Heart left ventricle (tissue), 16 donors: Measurements from ENCODE around the gene EXOC2. TPM values are rescaled to one million over a fixed set of nuclear protein-coding genes. Genes with fewer than 3 reads are reported as not detected.

ENCODE experiments used
- ATAC-seq, 4 donors: fragments of 200-7000 bp; cut with Tn5 transposase; one replicate each; pipeline ENCODE4 v1.9.1; 2020 to 2022; ENCODE audit warnings: moderate library complexity in 4 of 4, mild to moderate bottlenecking in 3 of 4, moderate number of reproducible peaks in 1 of 4
- DNase-seq, 5 donors: peaks; one replicate each; pipeline ENCODE4 v3.0.0-alpha.2; 2020
- H3K27ac ChIP-seq, 12 donors: fragments of 200-600 bp; sonication (generic) in 4 of 12; one replicate each; pipeline versions ENCODE4 v1.5.0 to v1.8.0; 2016 to 2022; ENCODE audit warnings: mild to moderate bottlenecking in 2 of 12
- H3K27me3 ChIP-seq, 9 donors: fragments of 200-600 bp; sonication (generic) in 2 of 9; one replicate each; pipeline versions ENCODE4 v1.5.1 to v1.8.0; 2016 to 2022; ENCODE audit warnings: mild to moderate bottlenecking in 3 of 9
- H3K36me3 ChIP-seq, 9 donors: fragments of 200-600 bp; sonication (generic) in 2 of 9; one replicate each; pipeline versions ENCODE4 v1.5.0 to v1.8.0; 2018 to 2022; ENCODE audit warnings: mild to moderate bottlenecking in 2 of 9
- H3K4me1 ChIP-seq, 12 donors: fragments of 200-600 bp; sonication (generic) in 4 of 12; one replicate each; pipeline versions ENCODE4 v1.5.0 to v1.8.0; 2016 to 2022; ENCODE audit warnings: mild to moderate bottlenecking in 3 of 12
- H3K4me3 ChIP-seq, 12 donors: fragments of 200-600 bp; sonication (generic) in 4 of 12; one replicate each; pipeline versions ENCODE4 v1.5.0 to v1.8.0; 2017 to 2022; ENCODE audit warnings: mild to moderate bottlenecking in 9 of 12, moderate library complexity in 4 of 12
- H3K9me3 ChIP-seq, 12 donors: fragments of 200-600 bp; sonication (generic) in 4 of 12; one replicate each; pipeline versions ENCODE4 v1.5.0 to v1.8.0; 2016 to 2022; ENCODE audit warnings: mild to moderate bottlenecking in 1 of 12
- CTCF ChIP-seq, 12 donors: fragments of 200-600 bp; sonication (generic) in 4 of 12; IDR thresholded peaks; one replicate each; pipeline versions ENCODE4 v1.5.0 to v1.8.0; 2018 to 2022; ENCODE audit warnings: antibody characterized with exemption in 12 of 12, mild to moderate bottlenecking in 5 of 12
- POLR2A ChIP-seq, 2 donors: fragments of 450-650 bp; IDR thresholded peaks; one replicate each; pipeline ENCODE4 v1.6.1; 2017; ENCODE audit warnings: antibody characterized with exemption in 2 of 2, mild to moderate bottlenecking in 2 of 2, moderate library complexity in 2 of 2
- WGBS, 4 donors: extraction: QIAGEN DNeasy Blood & Tissue Kit in 2 of 4; methylation state at CpG; one replicate each; pipeline versions ENCODE4 v1.1.5 to v1.1.7; 2013 to 2018; 5-methylcytosine and 5-hydroxymethylcytosine counted together
- intact Hi-C, 10 donors: fragments of 100-400 bp; cut with DNase I; formaldehyde crosslinking; loops; one replicate each; pipeline versions ENCODE4 v1.11.1 to v1.14.2; 2022
- polyA plus RNA-seq, 2 donors: library from polyadenylated mRNA; stranded (reverse); fragments of 200-250 nt; gene quantifications; one replicate each; pipeline ENCODE4 v1.2.3, GENCODE V29; 2013
- total RNA-seq, 9 donors: library from RNA; depleted of rRNA in 2 of 9; stranded (reverse); fragments of >200 nt in 2 of 9; fragmentation: NEBNext Ultra II Directional in 3 of 9; extraction: Animal tissue kit (Norgen Biotek cat#: 25700) in 3 of 9; gene quantifications; one replicate each; pipeline versions ENCODE4 v1.1.0 to v1.2.4, GENCODE V29; 2016 to 2023
- donor health status: ischemic (EF 13 %, LVEDD 7.1; RV severe dilation, severe dysfunction).
- donor health status: healthy with polysubstance abuse.
- donor health status: DM: no; HTN: yes; CAD: no.
- donor health status: DM: no; HTN: no; CAD: no.
- donor health status: ischemic (EF 25% LVEDD 6.9; RV normal size, moderate dysfunction).
- donor health status: ischemic (EF 25% LVEDD 5.7; RV mildly dilated, moderate dysfunction).
- donor health status: healthy.
- donor health status: DM: yes; HTN: yes; CAD: no.
- donor health status: ischemic (EF 35%, LVEDD 5.7; RV mildly dilated, moderate dysfunction).
- donor health status: nonischemic (EF 11% LVEDD 7.7; RV severe dilation, severe dysfunction).
- donor health status: DM: yes; HTN: yes; CAD: no.
- donor health status: PGD.
- donor health status: ischemic (EF 29% LVEDD 5.4; RV normal size, mild dysfunction).
- donor health status: nonischemic (EF 23%, LVEDD 6.1; RV moderate dilation, normal function).

The EXOC2 gene
- total and polyA plus RNA-seq, 11 donors, result 4.4 to 23.0 (median 12.5) TPM

- TF ChIP-seq CTCF (IDR thresholded peaks at IDR 0.05), result no peak
- no peak for TF ChIP-seq POLR2A (IDR thresholded peaks at IDR 0.05)
- no peak overlapping the region for H3K4me3 ChIP-seq
- DNase-seq, result no peak
- H3K27ac ChIP-seq, result no peak overlapping the region
- no peaks in the 10 kb centered on the region for H3K36me3 ChIP-seq
- ATAC-seq, result no peak
- intact Hi-C loops, result no loop called here
- WGBS, 4 donors, result 88 to 92% (median 91%) methylated on average over 8 of the region's 8 CpGs
- H3K9me3 ChIP-seq, result peaks cover 0 to 6% (median 0%) of the 10 kb centered on the region in 12 donors
- no peaks in the 10 kb centered on the region for H3K27me3 ChIP-seq
- H3K4me1 ChIP-seq, result no peaks in the 10 kb centered on the region
These were observed 237.1 kb downstream of the EXOC2 start for GRCh38 chr6:455835-456234.

GRCh38 chr6:455006-455585, 237.8 kb downstream of the EXOC2 start:
- intact Hi-C loops, result no loop called here
- H3K4me3 ChIP-seq, result no peak overlapping the region
- no peak for DNase-seq
- no peak for TF ChIP-seq CTCF (IDR thresholded peaks at IDR 0.05)
- no peak for TF ChIP-seq POLR2A (IDR thresholded peaks at IDR 0.05)
- no peak for ATAC-seq
- H3K9me3 ChIP-seq, result peaks cover 0 to 6% (median 0%) of the 10 kb centered on the region in 12 donors
- no peaks in the 10 kb centered on the region for H3K36me3 ChIP-seq
- no peak overlapping the region for H3K27ac ChIP-seq
- WGBS, 4 donors, result 85 to 91% (median 89%) methylated on average over 11 of the region's 11 CpGs
- no peaks in the 10 kb centered on the region for H3K27me3 ChIP-seq
- no peaks in the 10 kb centered on the region for H3K4me1 ChIP-seq

- ATAC-seq (no peak), DNase-seq (no peak)
- H3K27me3 ChIP-seq, result no peaks in the 10 kb centered on the region
- H3K4me3 ChIP-seq, result no peak overlapping the region
- H3K27ac ChIP-seq, result no peak overlapping the region
- no peaks in the 10 kb centered on the region for H3K4me1 ChIP-seq
- H3K36me3 ChIP-seq, result no peaks in the 10 kb centered on the region
- H3K9me3 ChIP-seq, result peaks cover 0 to 6% (median 0%) of the 10 kb centered on the region in 12 donors
- 64 to 75% (median 69%) methylated on average over 5 of the region's 5 CpGs for WGBS, 4 donors
- intact Hi-C loops, result no loop called here
- TF ChIP-seq POLR2A (IDR thresholded peaks at IDR 0.05), result no peak
These were observed 238.6 kb downstream of the EXOC2 start for GRCh38 chr6:454148-454991.

GRCh38 chr6:453152-453551, 239.8 kb downstream of the EXOC2 start:
- TF ChIP-seq POLR2A (IDR thresholded peaks at IDR 0.05) (no peak), CTCF (IDR thresholded peaks at IDR 0.05) (no peak)
- 58 to 67% (median 64%) methylated on average over 6 to 13 of the region's 13 CpGs for WGBS, 4 donors
- intact Hi-C loops, result no loop called here
- Histone ChIP-seq H3K27ac (no peak overlapping the region), H3K9me3 (peaks cover 0 to 2% (median 0%) of the 10 kb centered on the region in 12 donors), H3K27me3 (no peaks in the 10 kb centered on the region), H3K4me1 (no peaks in the 10 kb centered on the region), H3K4me3 (no peak overlapping the region), H3K36me3 (no peaks in the 10 kb centered on the region)
- DNase-seq (peak in 1 of 5 donors; percentile 51), ATAC-seq (peak in 1 of 4 donors; percentile 25)
